PFSK-1 (cell line): Measurements from ENCODE around the gene DPF3.

ENCODE experiments used
- FOXP2 ChIP-seq: optimal IDR thresholded peaks from 2 replicates; pipeline ENCODE3; 2011; ENCODE audit warnings: borderline replicate concordance, control low read depth, inconsistent platforms; ENCODE audit not compliant: insufficient read depth; ENCODE audit errors: extremely low read length, extremely low read depth
- POLR2AphosphoS5 ChIP-seq: IDR thresholded peaks from 2 replicates; pipeline ENCODE4 v1.6.1; 2012; ENCODE audit warnings: low read depth, mild to moderate bottlenecking, control low read depth, low read length, moderate library complexity
- REST ChIP-seq, 2 experiments: IDR thresholded peaks; 2 replicates each; pipeline versions ENCODE4 v1.6.1 to v1.8.0; 2011 to 2012; ENCODE audit warnings: low read depth in 2 of 2, low read length in 2 of 2, control low read depth in 1 of 2, inconsistent platforms in 1 of 2, mild to moderate bottlenecking in 1 of 2, moderate library complexity in 1 of 2; ENCODE audit not compliant: insufficient read depth in 1 of 2
- SIN3A ChIP-seq: IDR thresholded peaks from 2 replicates; pipeline ENCODE4 v1.6.1; 2012; ENCODE audit warnings: mild to moderate bottlenecking, low read length, moderate library complexity, borderline replicate concordance; ENCODE audit not compliant: insufficient read depth
- TAF1 ChIP-seq: IDR thresholded peaks from 2 replicates; pipeline ENCODE4 v1.6.1; 2012; ENCODE audit warnings: low read length, control low read depth, borderline replicate concordance; ENCODE audit not compliant: insufficient read depth

The DPF3 gene

DNA sequence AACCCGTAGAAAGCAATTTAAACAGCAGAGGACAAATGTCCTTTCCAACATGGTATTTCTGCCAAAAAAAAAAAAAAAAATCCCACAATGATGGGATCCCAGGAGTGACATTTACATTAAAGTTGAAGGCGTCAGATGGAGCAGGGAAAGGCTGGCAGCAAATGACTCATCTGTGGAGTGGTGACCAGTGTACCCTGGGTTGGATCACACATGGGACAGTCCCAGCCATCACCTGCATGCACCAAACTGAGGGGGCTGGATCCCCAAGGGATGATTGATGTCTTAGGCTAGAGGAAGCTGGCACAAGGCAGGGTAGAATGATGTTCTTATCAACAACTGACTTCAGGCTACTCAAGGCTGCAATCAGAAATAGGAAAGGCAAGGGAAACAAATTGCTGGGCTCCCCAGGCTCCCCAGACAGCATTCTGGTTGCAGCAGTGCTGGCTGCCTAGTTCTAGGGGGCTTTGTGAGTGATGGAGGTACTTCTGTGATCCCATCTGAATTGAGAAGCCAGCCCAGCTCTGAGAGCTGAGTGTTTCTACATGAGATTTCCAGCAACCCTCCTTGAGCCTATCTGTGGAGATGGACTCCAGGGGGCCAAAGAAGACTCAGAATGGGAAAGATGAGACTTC lies 117.9 kb downstream of the DPF3 start:
- TF ChIP-seq FOXP2 (no peak), REST (IDR thresholded peaks at IDR 0.05; ENCODE audit: insufficient read depth in 1 of 2, low read depth in 2 of 2, low read length in 2 of 2) (no peak), TAF1 (no peak), POLR2AphosphoS5 (no peak), SIN3A (no peak)

DNA sequence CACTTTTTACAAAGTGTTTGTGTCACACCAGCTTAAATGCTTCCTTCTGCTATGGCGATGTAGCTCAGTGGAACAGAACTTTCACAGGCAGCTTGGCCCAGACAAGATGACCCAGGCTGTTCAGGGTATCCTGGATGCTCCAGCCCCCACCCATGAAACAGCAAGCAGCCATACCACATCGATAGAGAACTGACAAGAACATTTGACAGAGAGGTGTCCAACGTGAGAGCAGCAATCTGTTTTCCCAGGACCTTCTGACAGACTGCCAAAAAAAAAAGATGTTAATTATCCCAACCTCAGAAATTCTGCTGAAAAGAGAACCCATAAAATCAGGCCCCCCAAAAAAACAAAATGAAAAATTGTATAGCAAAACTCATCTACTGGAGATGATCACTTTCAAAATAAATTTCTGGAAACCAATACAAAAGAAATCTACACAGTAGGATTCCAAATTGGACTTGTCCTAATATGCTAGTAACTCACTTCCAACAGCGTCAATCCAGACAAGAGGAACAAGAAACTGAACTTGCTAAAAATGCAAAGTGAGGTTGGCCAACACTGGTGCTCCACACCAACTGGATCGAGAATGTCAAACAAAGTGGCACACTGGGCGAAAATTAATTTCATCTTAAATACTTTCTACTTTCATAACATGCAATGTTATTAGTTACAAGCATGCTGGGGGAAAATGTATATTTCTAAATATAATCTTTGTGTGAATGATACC lies 118.8 kb downstream of the DPF3 start:
- TF ChIP-seq SIN3A, result no peak
- TF ChIP-seq POLR2AphosphoS5, result no peak
- TF ChIP-seq TAF1, result no peak

DNA sequence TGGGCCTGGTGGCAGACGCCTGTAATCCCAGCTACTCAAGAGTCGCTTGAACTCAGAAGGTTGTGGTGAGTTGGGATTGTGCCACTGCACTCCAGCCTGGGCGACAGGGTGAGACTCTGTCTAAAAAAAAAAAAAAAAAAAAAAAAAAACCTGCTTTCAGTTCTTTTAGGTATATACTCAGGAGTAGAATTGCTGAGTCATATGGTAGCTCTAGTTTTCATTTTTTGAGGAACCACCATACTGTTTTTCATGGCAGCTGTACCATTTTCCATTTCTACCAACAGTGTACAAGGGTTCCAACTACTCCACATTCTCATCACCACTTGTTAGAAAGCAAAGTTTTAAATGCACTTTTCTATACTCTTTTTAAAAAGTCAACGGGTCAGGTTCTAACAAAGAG lies 119.8 kb downstream of the DPF3 start:
- TF ChIP-seq FOXP2, result no peak
- TF ChIP-seq REST (IDR thresholded peaks at IDR 0.05; ENCODE audit: insufficient read depth in 1 of 2, low read depth in 2 of 2, low read length in 2 of 2), result no peak
- TF ChIP-seq SIN3A, result no peak
- TF ChIP-seq TAF1, result no peak
- TF ChIP-seq POLR2AphosphoS5, result no peak

- TF ChIP-seq REST (IDR thresholded peaks at IDR 0.05; ENCODE audit: insufficient read depth in 1 of 2, low read depth in 2 of 2, low read length in 2 of 2) (no peak), SIN3A (no peak), POLR2AphosphoS5 (no peak), FOXP2 (no peak), TAF1 (no peak)
Measured at GRCh38 chr14:72771561-72771960, 122.3 kb downstream of the DPF3 start.

DNA sequence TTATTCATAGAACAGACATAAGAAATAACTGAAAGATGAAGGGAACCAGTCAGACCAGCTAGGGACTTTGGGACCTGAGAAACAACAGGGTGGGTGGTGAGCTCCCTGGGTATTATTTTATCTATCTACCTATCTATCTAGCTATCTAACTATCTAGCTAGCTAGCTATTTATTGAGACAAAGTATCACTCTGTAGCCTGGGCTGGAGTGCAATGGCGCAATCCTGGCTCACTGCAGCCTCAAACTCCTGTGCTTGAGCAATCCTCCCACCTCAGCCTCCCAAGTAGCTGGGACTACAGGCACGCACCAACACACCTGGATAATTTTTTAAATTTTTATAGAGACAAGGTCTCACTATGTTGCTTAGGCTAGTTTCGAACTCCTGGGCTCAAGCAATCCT lies 127.6 kb downstream of the DPF3 start:
- TF ChIP-seq POLR2AphosphoS5, result no peak
- no peak for TF ChIP-seq TAF1
- TF ChIP-seq FOXP2, result no peak
- TF ChIP-seq REST (IDR thresholded peaks at IDR 0.05; ENCODE audit: insufficient read depth in 1 of 2, low read depth in 2 of 2, low read length in 2 of 2), result no peak
- no peak for TF ChIP-seq SIN3A
